HTR-8/SVneo (cell line): Measurements from ENCODE around the gene STMN3.

Experiments
- DNase-seq: peaks from one replicate; pipeline ENCODE4 v3.0.0; 2011; ENCODE audit warnings: low spot score, mixed read lengths; ENCODE audit not compliant: insufficient read length
- FAIRE-seq: peaks from 2 replicates; lab custom pipeline; 2011; peaks lifted over from hg19 to GRCh38; lab: Jason Lieb, UNC

STMN3 gene

DNA sequence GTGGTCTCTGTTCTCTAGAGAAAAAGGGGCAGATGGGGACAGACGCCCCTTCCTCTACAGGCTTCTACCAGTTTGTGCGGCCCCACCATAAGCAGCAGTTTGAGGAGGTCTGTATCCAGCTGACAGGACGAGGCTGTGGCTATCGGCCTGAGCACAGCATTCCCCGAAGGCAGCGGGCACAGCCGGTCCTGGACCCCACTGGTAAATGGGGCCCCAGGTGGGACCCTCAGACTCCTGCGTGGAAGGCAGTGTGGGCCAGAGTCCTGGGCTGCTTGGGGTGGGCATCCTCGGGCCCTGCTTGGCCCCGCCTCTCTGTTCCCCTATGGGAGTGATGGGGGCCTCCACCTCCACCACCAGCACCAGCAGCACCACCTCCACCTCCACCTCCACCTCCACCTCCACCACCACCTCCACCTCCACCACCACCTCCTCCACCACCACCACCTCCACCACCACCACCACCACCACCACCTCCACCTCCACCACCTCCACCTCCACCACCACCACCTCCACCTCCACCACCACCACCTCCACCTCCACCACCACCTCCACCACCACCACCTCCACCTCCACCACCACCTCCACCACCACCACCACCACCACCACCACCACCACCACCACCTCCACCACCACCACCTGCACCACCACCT is 40.0 kb upstream of the STMN3 start:
- FAIRE-seq = peak; percentile 100
- DNase-seq = no peak

DNA sequence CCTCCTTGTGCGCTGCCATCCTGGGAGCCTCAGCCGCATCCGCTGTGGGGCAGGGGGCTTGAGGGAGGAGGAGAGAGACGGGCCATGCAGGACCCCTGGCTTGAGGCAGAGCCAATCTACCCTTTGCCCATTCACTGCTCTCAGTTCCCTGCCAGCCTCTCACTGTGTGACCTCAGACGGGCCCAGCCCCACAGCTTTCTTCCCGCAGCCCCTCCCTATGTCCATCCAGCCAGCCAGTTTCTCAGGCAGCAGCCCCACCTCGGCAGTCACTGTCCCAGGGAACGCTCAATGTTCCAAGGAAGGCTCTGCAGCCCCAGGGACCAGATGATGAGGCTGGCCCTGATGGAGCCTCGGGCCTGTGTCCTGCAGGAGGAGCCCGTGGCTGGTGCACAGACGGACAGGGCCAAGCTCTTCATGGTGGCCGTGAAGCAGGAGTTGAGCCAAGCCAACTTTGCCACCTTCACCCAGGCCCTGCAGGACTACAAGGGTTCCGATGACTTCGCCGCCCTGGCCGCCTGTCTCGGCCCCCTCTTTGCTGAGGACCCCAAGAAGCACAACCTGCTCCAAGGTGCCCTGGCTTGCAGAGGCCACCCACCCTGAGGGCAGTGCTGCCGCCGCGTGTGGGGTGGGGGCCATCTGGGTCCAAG is 39.3 kb upstream of the STMN3 start:
- DNase-seq (no peak), FAIRE-seq (no peak)

DNA sequence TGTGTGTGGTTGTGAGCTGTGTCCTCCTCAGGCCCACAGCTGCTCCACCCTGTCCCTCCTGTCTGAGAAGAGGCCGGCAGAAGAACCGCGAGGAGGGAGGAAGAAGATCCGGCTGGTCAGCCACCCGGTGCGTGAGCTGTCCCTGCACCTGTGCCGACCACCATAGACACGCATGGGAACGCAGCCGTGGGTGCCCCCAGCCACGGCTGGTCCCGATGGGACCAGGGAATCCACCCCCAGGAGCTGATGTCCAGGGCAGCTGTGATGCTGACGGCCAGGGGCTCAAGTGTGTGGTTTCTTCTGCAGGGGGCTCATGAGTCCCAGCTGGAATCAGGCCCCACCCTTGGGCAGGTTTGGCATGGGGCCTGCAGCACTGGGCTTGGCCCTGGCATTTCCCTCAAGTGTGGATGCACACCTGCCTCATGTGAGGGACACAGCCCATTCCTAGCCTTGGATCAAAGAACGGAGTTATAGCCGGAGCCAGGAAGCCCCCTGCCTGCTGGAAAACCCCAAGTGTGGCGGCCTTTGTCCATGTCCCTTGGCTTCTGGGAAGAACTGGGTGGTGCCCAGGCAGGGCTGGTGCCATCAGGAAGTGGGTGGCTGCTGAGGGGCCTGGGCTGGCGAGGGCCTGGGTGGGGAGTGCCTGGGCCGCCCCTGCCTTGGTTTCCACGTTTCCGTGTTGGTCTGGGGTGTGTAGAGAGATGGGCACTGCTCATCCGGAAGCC is 38.6 kb upstream of the STMN3 start:
- peak; percentile 67 for FAIRE-seq
- no peak for DNase-seq

DNA sequence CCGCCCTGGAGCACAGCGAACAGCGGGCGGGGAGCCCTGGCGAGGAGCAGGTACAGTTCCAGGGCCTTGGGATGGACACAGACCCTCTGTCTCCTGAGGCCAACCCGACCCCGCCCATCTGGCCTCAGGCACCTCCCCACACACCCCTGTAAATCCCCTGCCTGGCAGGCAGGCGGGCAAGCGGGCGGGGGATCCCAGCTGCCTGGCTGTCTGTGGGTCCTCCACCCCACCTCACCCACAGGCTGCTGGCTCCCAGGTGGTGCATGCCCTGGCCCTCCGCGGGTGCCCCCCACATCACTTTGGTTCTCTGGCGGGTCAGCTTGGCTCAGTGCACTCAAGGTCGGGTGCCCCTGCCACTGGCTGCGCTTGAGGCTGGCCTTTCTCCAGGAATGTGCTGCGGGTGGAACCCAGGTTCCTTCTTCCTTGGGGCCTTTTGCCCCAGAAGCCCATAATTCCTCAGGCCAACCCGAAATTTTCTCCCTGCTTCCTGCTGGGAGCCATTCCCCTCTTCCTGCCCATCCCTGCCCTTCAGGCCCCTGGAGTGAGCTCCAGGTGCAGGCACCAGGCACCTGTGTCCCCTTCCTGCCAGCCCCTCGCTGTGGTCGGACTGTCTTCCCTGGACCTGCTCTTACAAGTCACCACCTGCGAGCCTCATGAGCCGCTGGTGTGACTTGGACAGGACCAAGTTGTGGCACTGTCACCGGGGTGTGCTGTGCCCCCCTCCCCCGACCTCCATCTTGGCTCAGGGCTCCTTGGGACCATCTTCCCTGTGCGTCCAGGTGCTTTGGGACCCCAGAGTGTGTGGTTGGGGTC is 37.9 kb upstream of the STMN3 start:
- FAIRE-seq (peak; percentile 69), DNase-seq (no peak)

GRCh38 chr20:63690003-63690897 is 37.0 kb upstream of the STMN3 start:
- FAIRE-seq (peak; percentile 82), DNase-seq (no peak)

GRCh38 chr20:63689046-63690002 is 36.1 kb upstream of the STMN3 start:
- FAIRE-seq = no peak
- no peak for DNase-seq

- FAIRE-seq = peak; percentile 31
- no peak for DNase-seq
These were observed 35.2 kb upstream of the STMN3 start for GRCh38 chr20:63688228-63689045.

DNA sequence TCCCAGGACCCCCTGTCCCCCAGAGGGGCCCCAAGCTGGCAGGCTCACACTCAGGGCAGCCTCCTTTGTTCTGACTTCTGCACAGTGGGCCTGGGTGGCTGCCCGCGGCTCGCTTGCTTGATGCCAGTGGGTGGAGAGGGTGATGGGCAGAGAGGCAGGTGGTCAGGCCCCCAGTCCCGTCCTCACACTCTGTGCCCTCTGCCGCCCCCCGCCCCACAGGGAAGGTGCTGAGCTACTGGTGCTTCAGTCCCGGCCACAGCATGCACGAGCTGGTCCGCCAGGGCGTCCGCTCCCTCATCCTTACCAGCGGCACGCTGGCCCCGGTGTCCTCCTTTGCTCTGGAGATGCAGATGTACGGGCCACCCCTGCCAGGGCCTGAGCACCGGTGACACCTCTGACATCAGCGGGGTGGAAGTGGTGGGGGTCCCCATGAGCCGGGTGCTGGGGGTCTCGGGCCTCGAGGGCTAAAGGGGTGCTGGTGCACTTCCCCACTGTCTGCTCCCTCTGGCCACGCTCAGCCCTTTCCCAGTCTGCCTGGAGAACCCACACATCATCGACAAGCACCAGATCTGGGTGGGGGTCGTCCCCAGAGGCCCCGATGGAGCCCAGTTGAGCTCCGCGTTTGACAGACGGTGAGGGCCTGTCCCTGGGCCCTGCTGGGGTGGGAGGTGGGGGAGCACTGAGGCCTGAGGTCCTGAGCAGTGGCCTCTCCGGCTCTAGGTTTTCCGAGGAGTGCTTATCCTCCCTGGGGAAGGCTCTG is 34.4 kb upstream of the STMN3 start:
- no peak for DNase-seq

DNA sequence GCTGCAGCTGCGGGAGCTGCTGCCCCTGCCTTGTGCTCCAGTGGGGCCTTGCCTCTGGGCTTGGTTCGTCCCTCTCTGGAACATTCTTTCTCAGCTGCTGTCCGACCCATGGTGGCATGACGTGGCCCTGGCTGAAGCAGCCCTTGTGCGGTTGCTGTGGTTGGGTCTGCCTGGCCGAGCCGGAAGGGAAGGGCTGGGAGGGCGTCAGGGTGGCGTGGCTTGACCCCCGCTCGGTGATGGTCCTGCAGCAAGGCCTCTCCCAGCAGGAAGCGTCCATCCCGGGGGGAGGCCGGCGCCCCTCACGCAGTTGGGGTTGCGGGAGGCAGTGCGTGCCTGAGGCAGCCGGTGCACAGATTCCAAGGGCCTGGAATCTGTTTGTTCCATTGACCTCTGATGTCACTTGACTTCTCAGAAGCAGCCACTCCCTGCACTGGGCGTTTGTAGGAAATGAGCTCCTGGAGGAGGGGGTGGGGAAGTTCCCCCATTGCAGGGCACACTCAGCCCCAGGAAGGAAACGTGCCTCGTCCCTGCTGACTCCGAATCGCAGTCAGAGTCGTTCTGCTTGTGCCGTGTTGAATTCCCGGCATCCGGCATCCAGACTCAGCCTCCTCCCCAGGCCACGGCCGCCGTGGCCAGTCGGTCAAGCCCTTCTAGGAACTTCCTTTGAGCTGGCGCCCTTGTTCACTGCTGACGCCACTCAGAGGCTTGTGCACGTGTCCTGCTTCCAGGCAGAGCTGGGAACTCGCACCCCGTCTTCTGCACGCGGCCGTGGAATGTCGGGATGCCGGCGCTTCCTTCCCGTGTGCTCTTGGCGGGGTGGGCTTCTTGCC is 33.5 kb upstream of the STMN3 start:
- DNase-seq (peak; percentile 69), FAIRE-seq (peak; percentile 96)

More for the DNA sequence above, 34.4 kb upstream of the STMN3 start:
- peak; percentile 74 for FAIRE-seq

GRCh38 chr20:63686094-63686491 is 32.9 kb upstream of the STMN3 start:
- DNase-seq (no peak), FAIRE-seq (no peak)

GRCh38 chr20:63685269-63686026 is 32.2 kb upstream of the STMN3 start:
- no peak for DNase-seq
- FAIRE-seq = no peak

GRCh38 chr20:63682384-63683139 is 29.3 kb upstream of the STMN3 start:
- FAIRE-seq (peak; percentile 100), DNase-seq (peak; percentile 100)

DNA sequence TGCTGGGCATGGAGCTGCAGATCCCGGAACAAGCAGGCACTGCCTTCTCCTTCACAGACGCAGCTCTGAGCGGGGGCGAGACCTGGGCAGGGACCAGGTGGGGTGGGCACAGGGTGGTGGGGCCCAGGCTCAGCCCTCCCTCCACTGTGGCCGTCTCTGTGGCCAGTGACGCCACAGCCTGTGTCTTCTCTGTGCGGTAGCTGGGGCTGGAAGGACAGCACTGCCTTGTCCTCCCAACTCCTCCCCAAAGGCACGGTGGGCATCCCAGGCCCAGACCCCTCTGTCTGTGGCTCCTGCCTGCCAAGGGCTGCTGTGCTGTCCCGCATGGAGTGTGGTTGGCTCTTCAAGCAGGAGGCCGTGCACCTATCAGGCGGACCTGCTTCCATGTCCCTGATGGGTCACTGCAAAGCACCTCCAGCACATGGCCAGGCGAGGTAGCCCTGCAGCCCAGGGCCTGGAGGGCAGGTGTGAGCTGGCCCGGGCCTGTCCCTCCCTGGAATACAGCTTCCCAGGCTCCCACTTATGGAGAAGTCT is 28.5 kb upstream of the STMN3 start:
- FAIRE-seq = no peak
- no peak for DNase-seq

DNA sequence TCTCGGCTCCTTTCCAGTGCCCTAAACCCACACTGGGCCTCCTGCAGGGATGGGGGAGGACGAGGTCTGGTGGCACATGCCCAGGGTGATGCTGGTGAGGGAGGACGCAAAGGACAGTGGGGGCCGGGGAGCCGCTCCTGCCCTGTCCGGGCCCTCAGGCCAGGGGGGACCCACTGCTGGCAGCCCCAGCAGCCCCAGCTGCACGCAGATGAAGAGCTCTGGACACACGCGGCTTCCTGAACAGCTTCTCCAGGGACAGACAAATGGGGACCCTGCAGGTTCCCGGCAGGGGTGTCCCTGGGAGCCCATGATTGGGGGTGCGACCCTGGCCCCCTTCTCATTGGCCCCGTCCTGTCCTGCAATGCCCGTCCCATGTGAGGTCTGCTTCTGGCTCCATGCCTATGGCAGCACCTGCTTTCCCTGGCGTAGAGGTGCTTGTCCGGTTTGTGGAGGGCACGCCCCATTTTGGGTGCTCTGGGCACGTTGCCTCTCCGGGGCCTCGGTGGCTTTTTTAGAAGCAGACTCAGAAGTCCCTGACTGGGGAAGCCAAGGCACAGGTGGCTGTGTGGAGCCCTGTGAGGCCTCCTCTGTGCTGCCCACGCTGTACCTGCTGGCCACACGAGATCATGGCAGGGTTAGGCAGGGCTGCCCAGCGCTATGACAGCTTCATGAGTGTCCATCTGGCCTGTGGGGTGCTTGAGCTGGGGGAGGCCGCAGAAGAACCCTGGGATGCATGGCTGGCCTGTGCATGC is 27.8 kb upstream of the STMN3 start:
- no peak for FAIRE-seq

More for the DNA sequence above, 27.8 kb upstream of the STMN3 start:
- DNase-seq = no peak
